Endodermal cell (in vitro differentiated cells): Measurements from ENCODE around the gene BBIP1. TPM values are rescaled to one million over a fixed set of nuclear protein-coding genes. Genes with fewer than 3 reads are reported as not detected.

Source experiments
- DNase-seq: peaks from one replicate; pipeline ENCODE4 v3.0.0-alpha.2; 2017
- H3K27ac ChIP-seq: 2 replicates; pipeline ENCODE4 v1.5.1; 2013; ENCODE audit warnings: mild to moderate bottlenecking, low read depth, low read length, moderate library complexity
- H3K27me3 ChIP-seq: 2 replicates; pipeline ENCODE4 v1.6.1; 2013; ENCODE audit warnings: mild to moderate bottlenecking, low read length, moderate library complexity; ENCODE audit not compliant: insufficient read depth, control insufficient read depth, poor library complexity, severe bottlenecking
- H3K36me3 ChIP-seq: 2 replicates; pipeline ENCODE4 v1.7.0; 2013; ENCODE audit warnings: mild to moderate bottlenecking, low read length, moderate library complexity; ENCODE audit not compliant: control insufficient read depth, insufficient read depth
- H3K4me1 ChIP-seq: one replicate; pipeline ENCODE4 v1.7.0; 2013; ENCODE audit warnings: low read length; ENCODE audit not compliant: control insufficient read depth, insufficient read depth
- H3K4me3 ChIP-seq: 2 replicates; pipeline ENCODE4 v1.5.1; 2013; ENCODE audit warnings: mild to moderate bottlenecking, low read length, moderate library complexity
- H3K9ac ChIP-seq: 2 replicates; pipeline ENCODE4 v1.6.1; 2013; ENCODE audit warnings: mild to moderate bottlenecking, low read length, moderate library complexity; ENCODE audit not compliant: poor library complexity, severe bottlenecking; ENCODE audit errors: extremely low read depth
- H3K9me3 ChIP-seq: 2 replicates; pipeline ENCODE4 v1.6.1; 2013; ENCODE audit warnings: mild to moderate bottlenecking, low read length, moderate library complexity; ENCODE audit not compliant: control insufficient read depth
- H3K27ac Mint-ChIP-seq: 2 replicates; pipeline ENCODE4 v1.8.0; 2020; ENCODE audit warnings: mixed read lengths
- H3K27me3 Mint-ChIP-seq: 2 replicates; pipeline ENCODE4 v1.8.0; 2021; ENCODE audit warnings: mild to moderate bottlenecking, mixed read lengths; ENCODE audit not compliant: insufficient read depth
- H3K36me3 Mint-ChIP-seq: 2 replicates; pipeline ENCODE4 v1.8.0; 2020; ENCODE audit warnings: low read depth, mixed read lengths
- H3K4me1 Mint-ChIP-seq: 2 replicates; pipeline ENCODE4 v1.8.0; 2020; ENCODE audit warnings: mixed read lengths
- H3K4me3 Mint-ChIP-seq: 2 replicates; pipeline ENCODE4 v1.8.0; 2020; ENCODE audit warnings: mild to moderate bottlenecking, moderate library complexity, mixed read lengths
- H3K9me3 Mint-ChIP-seq: 2 replicates; pipeline ENCODE4 v1.8.0; 2020; ENCODE audit warnings: mild to moderate bottlenecking, mixed read lengths
- WGBS, 2 experiments: methylation state at CpG; one replicate each; pipeline versions ENCODE4 v1.1.5 to v1.1.7; 2013; ENCODE audit warnings: missing lambda C conversion rate in 2 of 2, mixed read lengths in 1 of 2; ENCODE audit not compliant: insufficient coverage in 1 of 2, insufficient read length in 1 of 2; 5-methylcytosine and 5-hydroxymethylcytosine counted together
- total RNA-seq, 2 donors: library from RNA; stranded (reverse); fragmentation: NEBNext Ultra II Directional in 1 of 2; extraction: Animal tissue kit (Norgen Biotek cat#: 25700) in 1 of 2; gene quantifications; 2 replicates in 1 of 2; 3 replicates in 1 of 2; pipeline ENCODE4 v1.2.1, GENCODE V29; 2021
- TF ChIP-seq, protein P1 (sequence below): fragments of 200-600 bp; sonication (generic); conservative IDR thresholded peaks from 2 replicates; pipeline ENCODE4 v1.5.0; 2021; ENCODE audit warnings: antibody characterized with exemption, mild to moderate bottlenecking

BBIP1 gene
- total RNA-seq, 2 donors from 2014 or later: 27.6 to 32.8 TPM

DNA sequence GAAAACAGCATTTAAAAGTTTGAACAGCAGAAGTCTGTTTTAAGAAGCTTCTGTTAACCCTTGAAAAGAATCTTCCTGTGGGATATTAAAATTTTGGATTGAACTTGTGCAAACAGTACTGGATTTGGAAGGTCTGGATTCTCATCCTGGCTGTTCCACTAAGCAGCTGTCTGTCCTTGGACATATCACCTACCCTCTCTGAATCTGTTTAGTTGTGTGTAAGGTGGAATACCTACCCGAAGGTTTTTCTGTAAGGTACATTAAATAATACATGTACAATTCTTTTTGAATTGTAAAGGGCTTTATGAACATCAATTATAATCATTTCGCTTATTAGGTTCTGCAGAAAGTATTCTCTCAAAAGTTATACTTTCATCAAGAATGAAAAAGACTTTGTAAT, 45.0 kb downstream of the BBIP1 start:
- no peak for DNase-seq
- Mint-ChIP-seq H3K27ac (no peak overlapping the region), H3K36me3 (peaks cover 8% of the 10 kb centered on the region), H3K9me3 (no peaks in the 10 kb centered on the region), H3K27me3 (no peaks in the 10 kb centered on the region), H3K4me3 (peak overlapping the region; percentile 77), H3K4me1 (peaks cover 19% of the 10 kb centered on the region)
- Histone ChIP-seq H3K36me3 (peaks cover 5% of the 10 kb centered on the region), H3K27me3 (no peaks in the 10 kb centered on the region), H3K4me1 (peaks cover 6% of the 10 kb centered on the region), H3K4me3 (peak overlapping the region; percentile 97), H3K9me3 (no peaks in the 10 kb centered on the region), H3K27ac (no peak overlapping the region), H3K9ac (no peak overlapping the region)
- WGBS, 2 experiments: 100% methylated on average over 1 of the region's 2 CpGs; no CpG with 5 or more reads in 1 of the 2 experiments
- TF ChIP-seq, protein P1, sequence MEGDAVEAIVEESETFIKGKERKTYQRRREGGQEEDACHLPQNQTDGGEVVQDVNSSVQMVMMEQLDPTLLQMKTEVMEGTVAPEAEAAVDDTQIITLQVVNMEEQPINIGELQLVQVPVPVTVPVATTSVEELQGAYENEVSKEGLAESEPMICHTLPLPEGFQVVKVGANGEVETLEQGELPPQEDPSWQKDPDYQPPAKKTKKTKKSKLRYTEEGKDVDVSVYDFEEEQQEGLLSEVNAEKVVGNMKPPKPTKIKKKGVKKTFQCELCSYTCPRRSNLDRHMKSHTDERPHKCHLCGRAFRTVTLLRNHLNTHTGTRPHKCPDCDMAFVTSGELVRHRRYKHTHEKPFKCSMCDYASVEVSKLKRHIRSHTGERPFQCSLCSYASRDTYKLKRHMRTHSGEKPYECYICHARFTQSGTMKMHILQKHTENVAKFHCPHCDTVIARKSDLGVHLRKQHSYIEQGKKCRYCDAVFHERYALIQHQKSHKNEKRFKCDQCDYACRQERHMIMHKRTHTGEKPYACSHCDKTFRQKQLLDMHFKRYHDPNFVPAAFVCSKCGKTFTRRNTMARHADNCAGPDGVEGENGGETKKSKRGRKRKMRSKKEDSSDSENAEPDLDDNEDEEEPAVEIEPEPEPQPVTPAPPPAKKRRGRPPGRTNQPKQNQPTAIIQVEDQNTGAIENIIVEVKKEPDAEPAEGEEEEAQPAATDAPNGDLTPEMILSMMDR: no peak

DNA sequence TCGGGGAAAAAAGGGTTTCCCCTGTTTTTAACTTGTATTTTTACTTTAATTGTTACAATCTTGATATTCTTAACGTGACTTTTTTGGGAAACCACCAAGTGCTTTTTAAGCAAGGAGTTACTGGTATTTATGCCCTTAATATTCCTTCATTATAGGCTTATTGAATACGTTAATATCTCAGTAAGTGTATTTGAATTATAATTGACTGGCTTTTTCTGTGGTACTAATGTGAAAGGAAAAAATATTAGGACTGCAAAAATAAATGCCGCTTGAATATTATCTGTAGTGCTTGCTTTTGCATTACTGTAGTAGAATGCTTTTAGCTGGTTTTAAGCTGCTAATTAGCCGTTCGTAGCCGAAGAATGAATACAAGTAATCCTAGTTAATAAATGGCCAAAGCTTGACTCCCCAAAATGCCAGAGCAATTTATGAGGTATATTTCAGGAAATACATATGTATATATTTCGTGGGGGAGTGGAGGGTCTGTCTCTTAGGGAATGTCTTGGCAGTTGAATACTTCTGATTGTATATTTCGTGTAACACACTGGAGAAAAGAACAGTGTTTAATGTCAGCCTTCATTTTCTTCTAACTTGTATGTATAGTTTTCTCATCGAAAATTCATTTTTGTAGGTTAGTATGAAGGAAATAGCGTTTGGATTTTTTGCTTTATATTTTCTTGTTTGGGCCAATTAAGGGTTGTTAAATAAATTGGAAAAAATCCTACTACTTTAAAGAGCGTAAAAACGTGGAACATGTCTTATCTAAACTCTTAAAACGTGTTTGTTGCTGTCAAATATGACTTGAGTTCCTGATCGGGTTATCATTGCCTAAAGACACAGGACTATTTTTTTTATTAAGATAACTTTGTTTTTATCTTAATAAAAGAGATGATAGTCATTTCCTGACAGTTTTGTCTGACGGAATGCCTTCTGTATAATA, 45.7 kb downstream of the BBIP1 start:
- DNase-seq: no peak
- H3K9ac ChIP-seq: peak overlapping the region; percentile 60

DNA sequence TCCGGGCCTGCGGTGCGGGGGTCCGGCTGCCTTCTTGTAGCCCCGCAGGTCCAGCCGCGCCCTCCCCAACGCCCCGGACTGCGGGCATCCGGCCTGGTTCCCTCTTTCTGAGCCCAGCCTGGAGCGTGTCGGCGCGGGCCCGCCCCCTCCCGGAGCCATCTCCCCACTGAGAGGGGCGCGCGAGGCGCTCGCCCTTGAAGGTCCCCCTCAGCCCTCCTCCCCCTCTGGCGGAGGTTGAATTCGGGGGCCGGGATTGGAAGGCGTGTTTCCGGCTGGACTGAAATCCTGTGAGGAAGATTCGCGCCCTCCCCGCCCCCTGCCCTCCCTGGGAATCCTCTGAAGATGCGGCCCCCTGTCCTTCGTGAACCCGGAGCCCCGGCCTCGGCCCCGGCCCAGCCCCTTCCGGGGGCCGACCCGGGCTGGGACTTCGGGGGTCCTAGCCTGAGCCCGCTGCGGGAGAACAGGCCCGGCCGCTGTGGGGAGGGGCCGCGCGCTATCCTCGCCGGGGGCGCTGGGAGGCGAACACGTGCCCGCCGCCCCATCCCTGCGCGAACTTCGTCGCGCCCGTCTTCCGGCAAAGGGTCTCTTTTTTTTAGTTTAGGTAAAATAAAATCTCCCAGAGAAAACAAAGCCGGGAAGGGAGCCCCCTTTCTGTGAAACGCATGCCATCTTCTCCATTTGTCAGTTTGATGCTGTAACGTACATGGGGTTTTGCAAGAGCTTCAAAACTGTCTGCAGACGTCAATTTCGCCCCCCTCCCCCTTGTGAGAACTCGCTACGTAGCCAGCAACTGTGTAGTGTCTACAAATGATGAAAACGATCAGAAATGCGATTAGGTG, 46.6 kb downstream of the BBIP1 start:
- Mint-ChIP-seq H3K4me3 (peak overlapping the region; percentile 77), H3K9me3 (no peaks in the 10 kb centered on the region), H3K36me3 (peaks cover 8% of the 10 kb centered on the region), H3K27ac (peak overlapping the region; percentile 94), H3K4me1 (peaks cover 25% of the 10 kb centered on the region), H3K27me3 (no peaks in the 10 kb centered on the region)
- peak overlapping the region; percentile 60 for H3K9ac ChIP-seq
- H3K9me3 ChIP-seq: no peaks in the 10 kb centered on the region
- peak; percentile 92 for DNase-seq
- peak overlapping the region; percentile 94 for H3K27ac ChIP-seq
- no peaks in the 10 kb centered on the region for H3K27me3 ChIP-seq
- WGBS, 2 experiments: 0% methylated on average over 23 to 70 of the region's 70 CpGs
- peaks cover 6% of the 10 kb centered on the region for H3K4me1 ChIP-seq
- H3K4me3 ChIP-seq: peak overlapping the region; percentile 97
- TF ChIP-seq, protein P1: peak; percentile 57
- H3K36me3 ChIP-seq: peaks cover 5% of the 10 kb centered on the region

More for the DNA sequence above, 45.7 kb downstream of the BBIP1 start:
- TF ChIP-seq, protein P1: no peak
- Mint-ChIP-seq H3K4me1 (peaks cover 19% of the 10 kb centered on the region), H3K36me3 (peaks cover 8% of the 10 kb centered on the region), H3K4me3 (peak overlapping the region; percentile 77), H3K27me3 (no peaks in the 10 kb centered on the region), H3K27ac (peak overlapping the region; percentile 94), H3K9me3 (no peaks in the 10 kb centered on the region)
- WGBS, 2 experiments: 35 to 63% methylated on average over 10 to 16 of the region's 16 CpGs
- peak overlapping the region; percentile 94 for H3K27ac ChIP-seq
- no peaks in the 10 kb centered on the region for H3K27me3 ChIP-seq
- no peaks in the 10 kb centered on the region for H3K9me3 ChIP-seq
- H3K4me1 ChIP-seq: peaks cover 6% of the 10 kb centered on the region
- H3K36me3 ChIP-seq: peaks cover 5% of the 10 kb centered on the region
- peak overlapping the region; percentile 97 for H3K4me3 ChIP-seq
